ENCODE results near the gene ZNF684.
"Not testable (repeated sequence)": the region's sequence is repeated elsewhere in the genome, so short reads cannot be mapped to it uniquely, and the experiment has no call there.

The ZNF684 gene

DNA sequence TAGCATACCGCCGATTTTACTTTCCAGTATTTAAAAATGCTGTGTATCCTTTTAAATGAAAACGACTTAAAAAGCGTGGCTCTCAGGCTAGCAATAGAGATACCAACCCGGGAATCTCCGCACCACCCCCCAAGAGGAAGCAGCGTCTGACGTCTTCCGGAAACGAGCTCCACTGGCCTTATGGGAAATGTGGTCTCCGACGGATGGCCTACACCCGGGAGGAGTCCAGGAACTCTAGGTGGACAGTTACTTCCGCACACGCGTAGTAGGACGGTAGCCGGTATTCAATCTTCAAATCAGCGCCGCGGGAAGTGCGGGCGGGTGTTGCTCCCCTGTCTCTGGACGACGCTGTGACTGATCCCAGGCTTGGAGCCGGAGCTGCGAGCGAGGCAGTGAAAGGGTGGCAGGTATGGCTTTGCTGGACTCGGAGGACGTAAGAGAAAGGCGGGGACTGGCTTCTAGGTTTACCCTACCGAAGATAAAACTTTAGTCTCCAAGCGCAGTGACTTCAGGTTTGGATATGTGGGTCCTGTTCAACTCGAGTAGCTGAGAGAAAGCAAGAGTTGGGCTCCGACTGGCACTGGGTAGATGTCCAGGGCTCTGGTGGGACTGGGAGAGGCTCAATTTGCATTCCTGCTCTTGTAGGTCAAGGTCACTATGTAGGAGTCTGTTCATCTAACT lies at the start of gene ZNF684:
ZNF684 (plus strand) TSS at position 257 of the 681 bp plus-strand sequence. CDS start 1,530 bp downstream, outside the sequence.
- DNase-seq = peak; percentile 84

DNA sequence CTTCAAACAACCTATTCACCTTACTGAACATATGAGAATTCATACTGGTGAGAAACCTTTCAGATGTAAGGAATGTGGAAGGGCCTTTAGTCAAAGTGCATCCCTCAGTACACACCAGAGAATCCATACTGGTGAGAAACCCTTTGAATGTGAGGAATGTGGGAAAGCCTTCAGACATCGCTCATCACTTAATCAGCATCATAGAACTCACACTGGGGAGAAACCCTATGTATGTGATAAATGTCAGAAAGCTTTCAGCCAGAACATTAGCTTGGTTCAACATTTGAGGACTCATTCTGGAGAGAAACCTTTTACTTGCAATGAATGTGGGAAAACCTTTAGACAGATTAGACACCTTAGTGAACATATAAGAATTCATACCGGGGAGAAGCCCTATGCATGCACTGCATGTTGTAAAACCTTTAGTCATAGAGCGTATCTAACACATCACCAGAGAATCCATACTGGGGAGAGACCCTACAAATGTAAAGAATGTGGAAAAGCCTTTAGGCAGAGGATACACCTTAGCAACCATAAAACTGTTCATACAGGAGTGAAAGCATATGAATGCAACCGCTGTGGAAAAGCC lies 36.0 kb upstream of the ZNF684 start:
- no peak for DNase-seq

DNA sequence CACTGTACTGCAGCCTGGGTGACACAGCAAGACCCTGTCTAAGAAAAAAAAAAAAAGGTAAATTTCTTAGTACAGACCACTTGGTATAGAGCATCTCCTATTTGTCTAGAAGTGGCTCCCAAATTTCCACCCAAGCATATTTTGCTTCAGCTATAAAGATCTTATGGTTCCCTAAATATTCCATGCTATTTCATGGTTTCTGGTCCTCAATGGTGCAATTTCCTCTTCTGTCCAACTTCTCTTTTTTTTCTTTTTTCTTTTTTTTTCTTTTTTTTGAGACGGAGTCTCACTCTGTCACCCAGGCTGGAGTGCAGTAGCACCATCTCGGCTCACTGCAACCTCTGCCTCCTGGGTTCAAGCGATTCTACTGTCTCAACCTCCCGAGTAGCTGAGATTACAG lies 28.8 kb upstream of the ZNF684 start:
- DNase-seq = not testable (repeated sequence)

DNA sequence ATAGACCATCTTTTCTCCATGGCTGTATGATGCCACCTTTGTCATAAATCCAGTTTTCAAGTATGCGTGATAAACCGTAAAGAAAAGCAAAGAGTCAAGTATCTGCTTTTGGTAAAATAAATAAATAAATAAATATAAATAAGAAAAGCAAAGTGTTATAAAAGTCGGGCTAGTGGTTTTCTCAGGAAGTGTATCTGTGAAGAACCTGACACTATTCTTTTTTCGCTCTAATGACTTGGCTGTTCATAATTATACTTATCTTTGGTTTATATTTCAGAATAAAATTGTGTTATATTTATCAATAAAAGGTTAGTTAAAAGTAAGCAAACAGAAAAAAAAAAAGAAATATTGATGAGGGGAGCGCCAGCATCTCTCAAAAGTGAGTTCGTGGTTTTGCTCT lies 23.5 kb upstream of the ZNF684 start:
- DNase-seq = no peak

DNA sequence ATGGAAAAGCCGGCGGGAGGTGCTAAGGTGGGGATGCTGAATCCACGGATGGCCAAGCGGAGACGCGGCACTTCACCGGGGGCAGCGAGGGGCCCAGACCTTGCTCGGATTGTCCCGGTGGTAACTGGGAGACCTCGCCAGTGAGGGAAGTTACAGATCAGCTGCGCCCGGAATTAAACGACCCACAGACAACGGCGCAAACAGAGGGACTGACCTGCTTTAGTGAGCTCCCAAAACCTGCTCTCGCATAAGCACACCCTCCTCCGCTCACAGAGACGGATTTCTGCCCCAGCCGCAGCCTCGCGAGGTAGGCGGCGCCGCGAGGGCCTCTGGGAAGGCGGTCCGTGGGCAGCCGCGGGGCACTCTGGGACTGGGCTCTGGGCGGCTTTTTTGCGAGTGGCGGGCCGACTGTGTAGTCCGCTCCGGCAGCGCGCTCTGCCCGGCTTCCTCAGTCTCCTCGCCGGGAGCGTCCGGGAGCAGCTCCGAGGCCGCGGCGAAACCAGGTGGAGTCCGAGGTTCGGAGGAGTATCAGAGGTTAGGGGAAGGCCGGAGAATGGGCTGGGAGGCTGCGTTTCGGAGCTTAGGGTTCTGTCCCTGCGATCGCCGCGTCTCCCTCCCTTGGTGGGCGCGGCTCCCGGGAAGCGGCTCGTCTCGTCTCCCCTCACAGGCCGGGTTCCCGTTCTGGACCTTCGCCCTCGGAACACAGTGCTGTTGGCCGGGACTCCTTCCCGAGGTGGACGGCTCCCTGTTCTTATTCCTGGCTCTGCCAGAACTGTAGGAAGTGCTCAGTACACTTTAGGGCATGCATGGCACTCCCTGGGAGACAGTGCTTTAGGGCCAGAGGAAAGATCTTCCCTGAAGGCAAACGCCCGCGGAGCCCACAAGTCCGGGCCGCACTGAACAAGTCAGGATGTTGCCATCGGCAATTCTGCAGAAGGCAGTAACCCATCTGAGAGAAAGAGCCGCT lies 22.8 kb upstream of the ZNF684 start, which contains the start of gene EXO5:
EXO5 (plus strand) TSS at position 393 of the 967 bp plus-strand sequence. CDS start 5,778 bp downstream, outside the sequence.
- DNase-seq = peak; percentile 79

DNA sequence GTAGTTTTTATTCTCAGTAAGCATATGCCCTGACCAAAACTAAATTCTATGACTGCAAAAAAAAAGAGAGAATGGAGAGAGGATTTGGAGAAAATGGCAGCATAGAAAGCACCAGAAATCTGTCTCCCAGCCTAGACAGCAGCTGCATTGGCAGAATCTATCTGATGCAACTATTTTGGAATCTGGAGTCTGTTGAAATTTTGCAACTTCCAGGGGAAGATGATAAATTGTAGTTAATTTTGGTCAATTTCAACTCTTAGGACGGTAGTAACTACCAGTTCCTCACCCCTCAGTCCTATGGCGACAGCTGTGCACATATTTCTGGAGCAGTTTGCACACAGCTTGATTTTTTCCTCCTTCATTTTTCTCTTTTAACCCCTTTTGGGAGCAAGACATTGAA lies 11.9 kb upstream of the ZNF684 start:
- DNase-seq = no peak

DNA sequence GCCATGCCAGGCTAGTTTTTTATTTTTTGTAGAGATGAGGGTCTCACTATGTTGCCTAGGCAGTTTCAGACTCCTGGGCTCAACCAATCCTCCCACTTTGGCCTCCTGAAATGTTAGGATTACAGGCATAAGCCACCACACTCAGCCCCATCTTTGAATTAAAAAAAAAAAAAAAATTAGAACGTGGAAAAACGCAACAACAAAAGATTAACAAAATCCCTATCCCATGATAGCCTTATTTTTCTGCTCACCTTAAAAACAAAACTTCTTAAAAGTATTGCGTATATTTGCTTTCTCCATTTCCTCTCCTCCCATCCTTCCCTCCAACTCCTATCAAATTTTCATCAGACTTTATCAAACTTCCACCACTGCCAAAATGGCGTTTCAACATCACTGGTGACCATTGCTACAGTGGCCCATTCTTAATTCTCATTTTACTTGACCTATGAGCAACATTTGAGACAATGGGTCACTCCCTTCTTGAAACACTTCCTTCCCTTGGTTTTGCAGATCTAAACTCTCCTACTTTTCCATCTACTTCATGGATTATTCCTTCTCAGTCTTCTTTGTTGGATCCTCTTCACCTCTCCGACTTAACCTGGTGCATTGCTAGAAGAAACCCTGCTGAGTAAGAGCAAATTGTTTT lies 579 bp upstream of the ZNF684 start:
- no peak for DNase-seq

DNA sequence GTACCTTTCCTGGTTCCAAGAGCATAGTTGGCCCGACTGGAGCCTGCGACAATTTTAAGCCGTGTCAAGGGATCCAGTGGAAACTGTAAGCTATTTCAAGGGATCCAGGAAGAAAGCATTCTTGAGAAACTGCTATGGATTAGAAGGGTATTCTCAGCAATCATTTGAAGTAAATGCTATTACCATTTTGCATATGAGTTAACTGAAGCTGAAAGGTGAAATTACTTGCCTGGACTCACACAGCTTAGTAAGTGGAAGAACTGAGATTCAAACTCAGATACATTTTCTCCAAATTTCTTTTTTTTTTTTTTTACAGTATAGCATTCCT lies 589 bp downstream of the ZNF684 start:
- DNase-seq = no peak

DNA sequence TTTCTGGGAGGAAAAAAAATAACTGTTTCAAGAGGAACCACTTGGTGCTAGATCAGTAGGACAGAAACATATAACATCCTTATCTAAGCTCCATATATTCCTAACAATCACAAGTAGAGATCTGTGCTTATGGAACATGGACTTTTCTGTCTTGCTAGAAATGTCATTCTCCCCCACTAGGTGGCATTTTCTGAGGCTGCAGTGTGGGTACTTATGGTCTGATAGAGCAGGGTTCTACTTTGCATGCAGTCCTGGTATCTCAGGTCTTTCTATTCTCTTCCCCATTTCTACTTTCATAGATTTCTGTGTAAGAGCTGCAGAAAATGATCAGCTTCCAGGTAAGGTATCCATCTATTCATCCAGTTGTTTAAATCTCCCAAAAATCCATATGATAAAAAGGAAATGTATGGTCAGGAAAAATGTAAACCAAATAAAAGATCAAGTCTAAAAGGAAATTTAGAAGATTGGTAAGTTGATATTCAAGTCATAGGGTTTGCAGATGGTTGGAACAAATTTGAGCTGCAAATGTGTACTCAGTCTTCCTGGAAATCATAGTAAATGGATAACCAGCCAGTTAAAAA lies 1.5 kb downstream of the ZNF684 start:
- DNase-seq = no peak

DNA sequence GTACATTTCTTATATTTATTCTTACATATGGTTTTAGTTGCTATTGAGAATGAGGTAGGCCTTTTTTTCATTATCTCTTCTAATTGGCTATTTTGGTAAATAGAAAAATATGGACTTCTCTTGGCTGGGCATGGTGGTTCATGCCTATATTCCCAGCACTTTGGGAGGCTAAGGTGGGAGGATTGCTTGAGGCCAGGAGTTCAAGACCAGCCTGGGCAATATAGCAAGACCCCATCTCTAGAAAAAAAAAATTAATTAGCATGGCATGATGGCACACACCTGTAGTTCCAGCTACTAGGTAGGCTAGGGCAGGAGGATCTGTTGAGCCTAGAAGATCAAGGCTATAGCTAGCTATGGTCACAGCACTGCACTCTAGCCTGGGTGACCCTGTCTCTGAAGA lies 3.2 kb downstream of the ZNF684 start:
- no peak for DNase-seq

DNA sequence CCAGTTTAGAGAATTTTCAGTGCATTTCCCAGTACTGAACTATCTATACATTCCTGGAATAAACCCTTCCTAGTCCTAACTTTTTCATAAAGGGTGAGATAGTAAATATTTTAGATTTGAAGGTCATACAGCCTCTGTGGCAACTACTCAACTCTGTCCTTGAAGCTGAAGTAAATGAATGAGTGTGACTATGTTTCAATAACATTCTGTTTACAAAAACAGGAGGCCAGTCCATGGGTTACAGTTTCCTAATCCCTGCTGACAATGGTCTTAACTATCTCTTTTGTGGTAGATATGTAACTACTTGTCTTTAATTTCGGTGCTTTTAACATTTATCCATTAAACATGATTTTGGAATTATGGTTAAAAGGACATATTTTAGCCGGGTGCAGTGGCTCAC lies 4.3 kb downstream of the ZNF684 start:
- no peak for DNase-seq

DNA sequence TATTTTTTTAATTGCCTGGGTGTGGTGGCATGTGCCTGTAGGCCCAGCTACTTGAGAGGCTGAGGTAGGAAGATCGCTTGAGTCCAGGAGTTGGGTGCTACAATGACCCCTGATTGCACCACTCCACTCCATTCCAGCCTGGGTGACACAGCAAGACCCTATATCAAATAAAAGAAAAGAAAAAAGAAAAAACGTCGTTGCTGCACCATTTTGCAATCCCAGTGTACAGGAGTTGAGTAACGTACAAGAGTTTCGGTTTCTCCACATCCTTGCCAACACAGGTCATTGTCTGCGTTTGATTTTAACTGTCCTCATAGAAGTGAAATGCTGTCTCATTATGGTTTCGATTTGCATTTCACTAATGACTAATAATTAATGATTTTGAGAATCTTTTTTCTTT lies 7.9 kb downstream of the ZNF684 start:
- no peak for DNase-seq

DNA sequence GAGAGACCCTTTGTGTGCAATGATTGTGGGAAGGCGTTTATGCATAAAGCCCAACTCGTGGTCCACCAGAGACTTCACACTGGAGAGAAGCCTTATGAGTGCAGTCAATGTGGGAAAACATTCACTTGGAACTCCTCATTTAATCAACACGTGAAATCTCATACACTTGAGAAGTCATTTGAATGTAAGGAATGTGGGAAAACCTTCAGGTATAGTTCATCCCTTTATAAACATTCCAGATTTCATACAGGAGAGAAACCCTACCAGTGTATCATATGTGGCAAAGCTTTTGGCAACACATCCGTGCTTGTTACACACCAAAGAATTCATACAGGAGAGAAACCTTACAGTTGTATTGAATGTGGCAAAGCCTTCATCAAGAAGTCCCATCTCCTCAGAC lies 15.5 kb downstream of the ZNF684 start:
- DNase-seq = no peak

DNA sequence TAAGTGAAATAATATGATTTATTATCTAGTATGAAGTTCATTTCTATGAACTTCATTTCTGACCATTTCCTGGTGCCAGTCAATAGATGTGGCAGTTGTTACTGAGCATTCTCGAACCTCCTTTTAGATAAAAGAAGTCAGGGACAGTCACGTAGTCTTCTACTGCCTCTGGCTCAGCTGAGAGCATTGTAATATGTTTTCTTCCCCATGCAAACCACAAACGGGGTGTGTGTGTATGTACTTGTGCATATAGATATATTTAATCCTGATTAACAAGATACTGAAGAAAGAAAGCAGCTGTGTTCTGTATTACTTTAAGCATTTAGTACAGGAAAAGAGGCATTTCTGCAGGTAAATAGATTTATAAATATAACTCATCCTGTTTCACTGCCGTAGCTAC lies 21.6 kb downstream of the ZNF684 start:
- DNase-seq = no peak

DNA sequence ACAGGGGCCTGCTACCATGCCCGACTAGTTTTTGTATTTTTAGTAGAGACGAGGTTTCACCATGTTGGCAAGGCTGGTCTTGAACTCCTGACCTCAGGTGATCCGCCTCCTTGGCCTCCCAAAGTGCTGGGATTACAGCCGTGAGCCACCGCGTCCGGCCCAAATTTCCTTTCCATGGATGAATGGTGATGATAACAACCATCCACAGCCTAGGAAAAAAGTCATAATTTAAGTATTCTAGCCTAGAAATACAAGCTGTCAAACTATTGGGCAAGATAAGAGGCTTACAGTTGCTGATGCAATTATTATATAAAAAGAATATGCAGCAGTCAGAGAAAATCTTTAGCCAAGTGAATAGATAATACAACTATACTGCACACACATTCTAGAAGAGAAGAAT lies 23.4 kb downstream of the ZNF684 start:
- not testable (repeated sequence) for DNase-seq

DNA sequence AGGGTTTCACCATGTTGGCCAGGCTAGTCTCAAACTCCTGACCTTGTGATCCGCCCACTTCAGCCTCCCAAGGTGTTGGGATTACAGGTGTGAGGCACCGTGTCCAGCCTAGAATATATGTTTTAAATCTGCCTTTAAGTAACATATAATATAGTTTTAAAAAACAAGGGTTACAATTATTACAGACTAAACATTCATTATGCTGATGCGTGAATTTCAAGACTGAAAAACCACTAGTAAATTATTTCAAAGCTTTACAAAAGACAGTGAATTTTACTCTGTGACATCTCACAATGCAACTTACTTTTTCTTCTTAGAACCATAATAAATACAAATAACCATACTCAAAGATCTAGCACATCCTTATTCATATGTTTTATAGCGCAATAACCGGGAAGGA lies 24.7 kb downstream of the ZNF684 start:
- no peak for DNase-seq

DNA sequence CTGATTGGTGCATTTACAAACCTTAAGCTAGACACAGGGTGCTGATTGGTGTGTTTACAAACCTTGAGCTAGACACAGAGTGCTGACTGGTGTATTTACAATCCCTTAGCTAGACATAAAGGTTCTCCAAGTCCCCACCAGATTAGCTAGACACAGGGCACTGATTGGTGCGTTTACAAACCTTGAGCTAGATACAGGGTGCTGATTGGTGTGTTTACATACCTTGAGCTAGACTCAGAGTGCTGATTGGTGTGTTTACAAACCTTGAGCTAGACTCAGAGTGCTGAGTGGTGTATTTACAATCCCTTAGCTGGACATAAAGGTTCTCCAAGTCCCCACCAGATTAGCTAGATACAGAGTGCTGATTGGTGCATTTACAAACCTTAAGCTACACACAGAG lies 26.8 kb downstream of the ZNF684 start:
- not testable (repeated sequence) for DNase-seq

DNA sequence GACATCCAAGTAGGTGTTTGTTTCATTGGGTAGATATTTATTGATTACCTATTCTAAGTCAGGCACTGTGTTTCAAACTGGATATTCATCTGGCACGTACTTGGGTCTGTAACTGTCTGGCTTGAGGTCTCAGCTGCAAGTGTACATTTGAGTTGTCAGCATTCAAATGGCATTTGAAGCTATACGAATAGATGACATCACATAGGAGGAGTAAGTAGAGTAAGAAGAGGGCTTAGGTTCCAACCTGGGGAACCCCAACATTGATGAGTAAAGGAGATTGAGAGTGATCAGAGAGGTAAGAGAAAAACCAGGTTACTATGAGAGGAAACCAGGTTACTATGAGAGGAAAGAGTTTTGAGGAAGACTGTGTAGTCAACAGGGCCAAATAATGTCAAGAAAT lies 30.7 kb downstream of the ZNF684 start:
- DNase-seq = no peak

DNA sequence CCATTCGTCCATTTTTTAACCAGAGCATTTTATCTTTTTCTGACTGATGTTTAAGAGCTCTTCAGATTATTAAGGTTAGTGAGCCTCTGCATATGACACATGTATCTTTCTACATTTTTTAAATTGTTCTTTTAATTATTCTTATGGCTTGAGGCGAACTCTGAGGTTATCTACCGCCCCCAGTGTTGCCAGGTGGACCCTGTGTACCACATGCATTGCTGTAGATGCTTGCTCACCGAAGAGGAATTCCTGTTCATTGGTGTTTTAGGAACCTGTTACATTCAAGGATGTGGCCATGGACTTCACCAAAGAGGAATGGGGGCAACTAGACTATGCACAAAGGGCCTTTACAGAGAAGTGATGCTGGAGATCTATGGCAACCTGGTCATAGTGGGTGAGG lies 31.8 kb downstream of the ZNF684 start:
- DNase-seq = no peak

DNA sequence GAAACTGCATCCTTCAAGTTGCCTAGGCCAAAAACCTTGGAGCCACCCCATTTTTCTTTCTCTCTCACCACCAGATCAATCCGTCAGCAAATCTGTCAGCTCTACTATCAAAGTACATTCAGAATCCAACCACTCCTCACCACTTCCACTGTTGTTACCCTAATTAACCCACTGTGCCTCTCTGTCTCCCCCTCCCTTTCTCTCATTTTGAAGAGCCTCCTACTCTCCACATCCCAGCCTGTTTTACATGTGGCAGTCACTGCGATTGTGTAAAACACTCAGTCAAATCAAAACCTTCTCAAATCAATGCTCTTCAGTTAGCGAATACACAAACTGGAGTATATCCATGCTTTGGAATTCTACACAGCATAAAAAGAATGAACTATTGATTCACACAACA lies 33.1 kb downstream of the ZNF684 start:
- no peak for DNase-seq

DNA sequence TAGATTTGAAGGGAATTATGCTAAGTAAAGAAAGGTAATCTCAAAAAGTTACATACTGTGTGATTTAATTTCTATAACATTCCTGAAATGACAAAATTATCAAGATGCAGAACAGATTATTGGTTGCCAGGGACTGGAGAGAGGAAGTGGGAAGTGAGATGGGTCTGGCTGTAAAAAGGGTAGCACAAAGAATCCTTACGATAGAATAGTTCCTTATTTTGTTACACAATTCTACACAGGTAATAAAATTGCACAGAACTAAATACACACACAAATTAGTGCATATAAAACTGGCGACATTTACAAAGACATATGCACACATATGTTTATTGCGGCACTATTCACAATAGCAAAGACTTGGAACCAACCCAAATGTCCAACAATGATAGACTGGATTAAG lies 33.5 kb downstream of the ZNF684 start:
- no peak for DNase-seq

DNA sequence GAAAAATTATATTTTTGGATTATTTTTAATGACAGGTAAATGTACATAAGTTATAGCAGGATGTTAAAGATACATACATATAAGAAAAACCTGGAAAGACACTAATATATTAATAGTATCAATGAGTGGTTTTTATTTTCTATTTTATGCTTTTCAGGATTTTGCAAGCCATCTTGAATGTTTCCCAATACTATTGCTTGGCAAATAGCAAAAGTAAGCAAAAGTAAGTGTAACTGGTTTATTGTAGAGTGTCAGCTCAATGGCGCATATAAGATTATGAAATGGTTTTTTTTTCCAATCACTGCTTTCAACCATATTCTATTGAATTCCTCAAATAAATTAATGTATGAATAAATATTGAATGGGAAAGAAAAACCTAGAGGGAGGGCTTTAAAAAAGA lies 36.4 kb downstream of the ZNF684 start:
- no peak for DNase-seq

DNA sequence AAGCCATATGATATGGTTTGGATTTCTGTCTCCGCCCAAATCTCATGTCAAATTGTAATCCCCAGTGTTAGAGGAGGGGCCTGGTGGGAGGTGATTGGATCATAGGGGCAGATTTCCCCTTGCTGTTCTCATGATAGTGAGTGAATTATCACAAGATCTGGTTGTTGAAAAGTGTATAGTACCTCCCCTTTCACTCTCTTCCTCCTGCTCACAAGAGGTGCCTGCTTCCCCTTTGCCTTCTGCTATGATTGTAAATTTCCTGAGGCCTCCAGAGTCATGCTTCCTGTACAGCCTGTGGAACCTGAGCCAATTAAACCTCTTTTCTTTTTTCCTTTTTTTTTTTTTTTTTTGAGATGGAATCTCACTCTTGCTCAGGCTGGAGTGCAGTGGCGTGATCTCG lies 43.4 kb downstream of the ZNF684 start:
- not testable (repeated sequence) for DNase-seq

All from stimulated activated naive CD4-positive, alpha-beta T cell treated with Interleukin-2 at 50 U/mL for 16 hours (primary cell).